Measurements from ENCODE around the gene OGFOD2.

GRCh38 chr12:122951979-122952892 lies 22.8 kb upstream of the OGFOD2 start:
- TF ChIP-seq CTCF (conservative IDR thresholded peaks at IDR 0.05; ENCODE audit: low read depth, low read length) (peak; percentile 95), EZH2 (IDR thresholded peaks at IDR 0.05; ENCODE audit: low read length, unreplicated experiment) (no peak), EZH2phosphoT487 (IDR thresholded peaks at IDR 0.05; ENCODE audit: borderline replicate concordance, low read length) (no peak)
